DOHH2 (cell line): Measurements from ENCODE around the gene S100Z.

ENCODE experiments used
- H3F3A ChIP-seq: fragments of 200-600 bp; sonication (generic), shearing (Covaris generic); 2 replicates; pipeline ENCODE4 v1.6.0; 2016; ENCODE audit warnings: antibody characterized with exemption, mild to moderate bottlenecking; ENCODE audit not compliant: control insufficient read depth, insufficient read depth
- H3K27ac ChIP-seq: fragments of 200-600 bp; sonication (generic); 2 replicates; pipeline ENCODE4 v1.5.1; 2014; ENCODE audit warnings: low read depth, mild to moderate bottlenecking, low read length, moderate library complexity
- H3K27me3 ChIP-seq: fragments of 200-600 bp; sonication (generic); 2 replicates; pipeline ENCODE4 v1.6.1; 2014; ENCODE audit warnings: mild to moderate bottlenecking, low read length, mixed read lengths; ENCODE audit not compliant: control insufficient read depth
- H3K36me3 ChIP-seq: fragments of 200-600 bp; sonication (generic); 2 replicates; pipeline ENCODE4 v1.6.1; 2014; ENCODE audit warnings: mild to moderate bottlenecking, low read length, moderate library complexity, mixed read lengths; ENCODE audit not compliant: control insufficient read depth
- H3K4me1 ChIP-seq: fragments of 200-600 bp; sonication (generic); 2 replicates; pipeline ENCODE4 v1.6.1; 2014; ENCODE audit warnings: mild to moderate bottlenecking, low read length, mixed read lengths; ENCODE audit not compliant: control insufficient read depth
- H3K4me2 ChIP-seq: fragments of 200-600 bp; sonication (generic); 2 replicates; pipeline ENCODE4 v1.6.0; 2014; ENCODE audit warnings: mild to moderate bottlenecking, low read length, moderate library complexity
- H3K4me3 ChIP-seq: fragments of 200-600 bp; sonication (generic); 2 replicates; pipeline ENCODE4 v1.5.1; 2014; ENCODE audit warnings: mild to moderate bottlenecking, low read length, mixed read lengths
- H3K79me2 ChIP-seq: fragments of 200-600 bp; sonication (generic); 2 replicates; pipeline ENCODE4 v1.6.1; 2014; ENCODE audit warnings: mild to moderate bottlenecking, low read length, mixed read lengths; ENCODE audit not compliant: control insufficient read depth
- H3K9me2 ChIP-seq: fragments of 200-600 bp; sonication (generic); replicated peaks from 2 replicates; pipeline ENCODE4 v1.6.1; 2014; ENCODE audit warnings: mild to moderate bottlenecking, low read length, mixed read lengths; ENCODE audit not compliant: control insufficient read depth
- H3K9me3 ChIP-seq: fragments of 200-600 bp; sonication (generic); 2 replicates; pipeline ENCODE4 v1.6.1; 2014; ENCODE audit warnings: antibody characterized with exemption, low read length, mixed read lengths; ENCODE audit not compliant: control insufficient read depth, insufficient read depth
- H4K20me1 ChIP-seq: fragments of 200-600 bp; sonication (generic); 2 replicates; pipeline ENCODE4 v1.6.0; 2014; ENCODE audit warnings: low read depth, mild to moderate bottlenecking, antibody characterized with exemption, low read length, moderate library complexity; ENCODE audit not compliant: control insufficient read depth, insufficient read depth
- EZH2phosphoT487 ChIP-seq: fragments of 200-600 bp; sonication (generic); IDR thresholded peaks from 2 replicates; pipeline ENCODE4 v1.6.1; 2017; ENCODE audit warnings: borderline replicate concordance, mild to moderate bottlenecking, antibody characterized with exemption, low read length, moderate library complexity, mixed read lengths
- TF ChIP-seq, protein P1 (sequence below): fragments of 200-600 bp; sonication (generic); IDR thresholded peaks from one replicate; pipeline ENCODE4 v1.5.1; 2014; ENCODE audit warnings: antibody characterized with exemption, mild to moderate bottlenecking, low read depth, low read length; ENCODE audit not compliant: poor library complexity, severe bottlenecking

Gene S100Z

DNA sequence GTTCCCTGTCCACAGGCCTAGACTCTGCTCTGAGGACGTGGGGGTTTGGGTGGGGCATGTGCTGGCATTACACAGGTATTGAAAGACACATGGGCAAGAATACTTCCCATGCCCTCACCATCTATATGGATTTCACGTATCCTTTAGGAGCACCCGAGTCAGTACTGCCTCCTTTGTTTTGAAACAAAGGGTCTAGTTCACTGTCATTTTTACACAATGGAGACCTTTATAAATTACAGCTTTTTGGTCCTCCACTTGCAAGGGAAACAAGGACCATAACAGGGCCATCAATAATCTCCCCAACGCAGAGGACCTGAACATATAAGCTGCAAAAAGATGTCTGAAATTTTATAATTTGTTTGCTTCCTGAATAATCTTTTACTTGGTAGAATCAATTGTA lies 78.1 kb downstream of the S100Z start:
- Histone ChIP-seq H3K36me3 (peaks cover 56% of the 10 kb centered on the region), H3K9me3 (no peaks in the 10 kb centered on the region), H3K27me3 (no peaks in the 10 kb centered on the region), H3K79me2 (peaks cover 20% of the 10 kb centered on the region), H4K20me1 (no peaks in the 10 kb centered on the region), H3K4me3 (no peak overlapping the region), H3K9me2 (no peaks in the 10 kb centered on the region), H3K4me2 (no peak overlapping the region), H3K27ac (no peak overlapping the region), H3K4me1 (peaks cover 8% of the 10 kb centered on the region; the same call in 1 of the 2 replicates), H3F3A (no peaks in the 10 kb centered on the region)
- TF ChIP-seq, protein P1, sequence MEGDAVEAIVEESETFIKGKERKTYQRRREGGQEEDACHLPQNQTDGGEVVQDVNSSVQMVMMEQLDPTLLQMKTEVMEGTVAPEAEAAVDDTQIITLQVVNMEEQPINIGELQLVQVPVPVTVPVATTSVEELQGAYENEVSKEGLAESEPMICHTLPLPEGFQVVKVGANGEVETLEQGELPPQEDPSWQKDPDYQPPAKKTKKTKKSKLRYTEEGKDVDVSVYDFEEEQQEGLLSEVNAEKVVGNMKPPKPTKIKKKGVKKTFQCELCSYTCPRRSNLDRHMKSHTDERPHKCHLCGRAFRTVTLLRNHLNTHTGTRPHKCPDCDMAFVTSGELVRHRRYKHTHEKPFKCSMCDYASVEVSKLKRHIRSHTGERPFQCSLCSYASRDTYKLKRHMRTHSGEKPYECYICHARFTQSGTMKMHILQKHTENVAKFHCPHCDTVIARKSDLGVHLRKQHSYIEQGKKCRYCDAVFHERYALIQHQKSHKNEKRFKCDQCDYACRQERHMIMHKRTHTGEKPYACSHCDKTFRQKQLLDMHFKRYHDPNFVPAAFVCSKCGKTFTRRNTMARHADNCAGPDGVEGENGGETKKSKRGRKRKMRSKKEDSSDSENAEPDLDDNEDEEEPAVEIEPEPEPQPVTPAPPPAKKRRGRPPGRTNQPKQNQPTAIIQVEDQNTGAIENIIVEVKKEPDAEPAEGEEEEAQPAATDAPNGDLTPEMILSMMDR: no peak
- no peak for TF ChIP-seq EZH2phosphoT487

DNA sequence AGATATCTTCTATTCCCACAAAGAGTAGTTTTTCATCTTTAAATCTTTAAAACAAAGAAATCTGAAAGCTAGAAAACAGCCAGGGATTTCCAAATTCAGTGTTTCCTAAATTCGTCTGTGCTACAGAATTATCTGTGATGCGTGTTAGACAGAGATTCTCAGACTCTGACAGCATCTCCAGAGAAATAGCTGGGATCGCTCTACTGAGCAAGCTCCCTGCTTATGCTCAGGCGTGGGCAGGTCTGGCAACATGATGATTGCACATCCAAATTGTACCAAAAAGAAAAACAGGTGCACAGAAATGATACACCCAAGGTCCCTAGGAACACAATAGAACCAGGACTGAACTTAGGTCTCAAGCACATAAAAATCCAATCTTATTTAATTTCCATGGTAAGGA lies 80.3 kb downstream of the S100Z start:
- TF ChIP-seq EZH2phosphoT487: no peak
- Histone ChIP-seq H3K27me3 (no peaks in the 10 kb centered on the region), H3K36me3 (peaks cover 58% of the 10 kb centered on the region), H3K79me2 (peaks cover 29% of the 10 kb centered on the region), H3K9me2 (no peaks in the 10 kb centered on the region), H3K9me3 (no peaks in the 10 kb centered on the region), H3K4me3 (no peak overlapping the region), H3K4me1 (peaks cover 7% of the 10 kb centered on the region; the same call in 1 of the 2 replicates), H3K27ac (no peak overlapping the region), H4K20me1 (no peaks in the 10 kb centered on the region), H3K4me2 (no peak overlapping the region), H3F3A (no peaks in the 10 kb centered on the region)

DNA sequence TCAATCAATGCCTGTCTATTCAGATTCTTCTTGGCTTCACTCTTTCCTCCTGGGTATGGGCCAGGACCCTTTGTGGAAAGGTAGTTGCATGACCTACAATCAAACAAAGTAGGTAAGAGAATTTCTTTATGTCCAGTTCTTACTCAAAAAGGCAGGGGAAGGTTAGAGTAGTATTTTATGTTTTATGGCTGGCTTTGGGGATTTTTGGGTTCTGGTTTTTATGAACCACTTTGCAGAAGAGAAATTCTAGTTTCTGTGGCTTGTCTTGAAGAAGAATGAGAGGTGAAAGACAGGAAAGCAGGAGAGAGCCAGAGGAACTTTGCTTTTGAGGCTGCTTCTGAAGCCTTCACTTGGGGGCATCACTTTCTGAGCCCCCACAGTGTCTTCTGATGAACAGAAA lies 88.4 kb downstream of the S100Z start:
- Histone ChIP-seq H3K27ac (no peak overlapping the region), H3K4me2 (no peak overlapping the region), H3K36me3 (peaks cover 36% of the 10 kb centered on the region), H3K79me2 (peaks cover 9% of the 10 kb centered on the region; the same call in 1 of the 2 replicates), H3K4me1 (no peaks in the 10 kb centered on the region), H3K9me3 (no peaks in the 10 kb centered on the region), H3K9me2 (no peaks in the 10 kb centered on the region), H4K20me1 (no peaks in the 10 kb centered on the region), H3F3A (no peaks in the 10 kb centered on the region), H3K27me3 (no peaks in the 10 kb centered on the region), H3K4me3 (no peak overlapping the region)
- no peak for TF ChIP-seq EZH2phosphoT487

DNA sequence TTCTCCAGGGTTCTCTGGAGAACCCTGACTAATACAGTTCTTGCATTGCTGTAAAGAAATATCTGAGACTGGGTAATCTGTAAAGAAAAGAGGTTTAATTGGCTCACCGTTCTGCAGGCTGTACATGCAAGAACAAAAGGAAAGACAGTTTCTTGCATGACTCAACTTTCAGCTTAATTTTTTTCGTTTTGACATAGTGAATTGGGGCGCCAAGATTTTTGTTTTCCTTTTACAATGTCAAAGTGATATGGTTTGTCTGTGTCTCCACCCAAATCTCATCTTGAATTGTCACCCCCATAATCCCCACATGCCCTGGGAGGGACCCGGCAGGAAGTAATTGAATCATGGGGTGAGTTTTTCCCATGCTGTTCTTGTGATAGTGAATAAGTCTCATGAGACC lies 91.2 kb downstream of the S100Z start:
- TF ChIP-seq, protein P1: no peak
- TF ChIP-seq EZH2phosphoT487: no peak
- no peaks in the 10 kb centered on the region for H3F3A ChIP-seq
- no peaks in the 10 kb centered on the region for H3K27me3 ChIP-seq
- H3K4me1 ChIP-seq: no peaks in the 10 kb centered on the region
- H4K20me1 ChIP-seq: no peaks in the 10 kb centered on the region
- H3K36me3 ChIP-seq: peaks cover 17% of the 10 kb centered on the region
- no peak overlapping the region for H3K4me3 ChIP-seq
- H3K27ac ChIP-seq: no peak overlapping the region
- H3K79me2 ChIP-seq: peaks cover 5% of the 10 kb centered on the region; the same call in 1 of the 2 replicates
- no peaks in the 10 kb centered on the region for H3K9me3 ChIP-seq
- H3K4me2 ChIP-seq: no peak overlapping the region
- H3K9me2 ChIP-seq: no peaks in the 10 kb centered on the region
